Osteocyte (in vitro differentiated cells): ENCODE data around the gene NEK8. TPM values are rescaled to one million over a fixed set of nuclear protein-coding genes. Genes with fewer than 3 reads are reported as not detected.

ENCODE experiments used
- DNase-seq: peaks from one replicate; pipeline ENCODE4 v3.0.0; 2021; ENCODE audit warnings: mixed read lengths; ENCODE audit not compliant: unreplicated experiment; ENCODE audit errors: extremely low spot score
- H3K27ac Mint-ChIP-seq: one replicate; pipeline ENCODE4 v1.8.0; 2021; ENCODE audit warnings: mild to moderate bottlenecking, mixed read lengths; ENCODE audit not compliant: unreplicated experiment
- H3K27me3 Mint-ChIP-seq: one replicate; pipeline ENCODE4 v1.8.0; 2021; ENCODE audit warnings: mixed read lengths; ENCODE audit not compliant: unreplicated experiment
- H3K36me3 Mint-ChIP-seq: one replicate; pipeline ENCODE4 v1.8.0; 2021; ENCODE audit warnings: mixed read lengths; ENCODE audit not compliant: unreplicated experiment
- H3K4me1 Mint-ChIP-seq: one replicate; pipeline ENCODE4 v1.8.0; 2021; ENCODE audit warnings: mixed read lengths; ENCODE audit not compliant: unreplicated experiment
- H3K4me3 Mint-ChIP-seq: one replicate; pipeline ENCODE4 v1.8.0; 2021; ENCODE audit warnings: mild to moderate bottlenecking, moderate library complexity, mixed read lengths; ENCODE audit not compliant: unreplicated experiment
- H3K9me3 Mint-ChIP-seq: one replicate; pipeline ENCODE4 v1.8.0; 2021; ENCODE audit warnings: mixed read lengths; ENCODE audit not compliant: unreplicated experiment
- total RNA-seq: library from RNA; stranded (reverse); gene quantifications from 2 replicates; pipeline ENCODE4 v1.2.1, GENCODE V29; 2021
- TF ChIP-seq, protein P1 (sequence below): fragments of 200-600 bp; sonication (generic); IDR thresholded peaks from 2 replicates; pipeline ENCODE4 v1.5.0; 2021; ENCODE audit warnings: antibody characterized with exemption, mild to moderate bottlenecking, moderate library complexity

The NEK8 gene
- total RNA-seq, 1 donor from 2014 or later = 9.9 TPM

DNA sequence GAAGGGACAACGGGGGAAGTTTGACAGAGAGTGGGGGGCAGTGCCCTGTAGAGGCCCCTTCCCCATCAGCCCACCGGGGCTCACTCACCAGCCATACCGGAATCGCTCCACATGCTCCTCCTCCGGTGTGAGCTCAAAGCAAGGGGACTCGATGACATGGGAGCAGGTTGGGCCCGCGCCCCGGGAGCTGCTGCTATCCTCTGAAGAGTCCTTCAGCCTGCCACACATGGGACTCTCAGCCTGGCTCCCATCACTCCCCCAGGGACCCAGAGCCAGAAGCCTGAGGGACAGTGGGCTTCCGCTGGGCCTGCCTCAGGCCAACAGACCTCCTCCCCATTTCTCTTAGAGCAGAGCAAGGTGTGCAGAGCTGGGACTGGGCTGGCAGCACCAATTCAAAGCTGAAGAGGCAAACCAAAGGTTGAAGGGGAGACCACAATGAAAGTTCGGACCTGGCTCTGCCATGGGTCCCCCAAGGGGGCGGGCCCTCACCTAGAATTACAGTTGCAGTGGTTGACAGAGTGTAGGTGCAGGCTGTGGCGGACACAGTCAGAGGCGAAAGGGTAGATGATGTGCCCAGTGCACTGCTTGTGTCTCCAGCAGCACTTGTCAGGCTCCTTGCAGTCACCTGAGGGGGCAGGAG, 24.2 kb upstream of the NEK8 start:
- Mint-ChIP-seq H3K36me3 (peaks cover 25% of the 10 kb centered on the region), H3K27ac (no peak overlapping the region), H3K4me1 (no peaks in the 10 kb centered on the region), H3K9me3 (no peaks in the 10 kb centered on the region), H3K4me3 (no peak overlapping the region), H3K27me3 (no peaks in the 10 kb centered on the region)
- no peak for DNase-seq
- TF ChIP-seq, protein P1, sequence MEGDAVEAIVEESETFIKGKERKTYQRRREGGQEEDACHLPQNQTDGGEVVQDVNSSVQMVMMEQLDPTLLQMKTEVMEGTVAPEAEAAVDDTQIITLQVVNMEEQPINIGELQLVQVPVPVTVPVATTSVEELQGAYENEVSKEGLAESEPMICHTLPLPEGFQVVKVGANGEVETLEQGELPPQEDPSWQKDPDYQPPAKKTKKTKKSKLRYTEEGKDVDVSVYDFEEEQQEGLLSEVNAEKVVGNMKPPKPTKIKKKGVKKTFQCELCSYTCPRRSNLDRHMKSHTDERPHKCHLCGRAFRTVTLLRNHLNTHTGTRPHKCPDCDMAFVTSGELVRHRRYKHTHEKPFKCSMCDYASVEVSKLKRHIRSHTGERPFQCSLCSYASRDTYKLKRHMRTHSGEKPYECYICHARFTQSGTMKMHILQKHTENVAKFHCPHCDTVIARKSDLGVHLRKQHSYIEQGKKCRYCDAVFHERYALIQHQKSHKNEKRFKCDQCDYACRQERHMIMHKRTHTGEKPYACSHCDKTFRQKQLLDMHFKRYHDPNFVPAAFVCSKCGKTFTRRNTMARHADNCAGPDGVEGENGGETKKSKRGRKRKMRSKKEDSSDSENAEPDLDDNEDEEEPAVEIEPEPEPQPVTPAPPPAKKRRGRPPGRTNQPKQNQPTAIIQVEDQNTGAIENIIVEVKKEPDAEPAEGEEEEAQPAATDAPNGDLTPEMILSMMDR = no peak

DNA sequence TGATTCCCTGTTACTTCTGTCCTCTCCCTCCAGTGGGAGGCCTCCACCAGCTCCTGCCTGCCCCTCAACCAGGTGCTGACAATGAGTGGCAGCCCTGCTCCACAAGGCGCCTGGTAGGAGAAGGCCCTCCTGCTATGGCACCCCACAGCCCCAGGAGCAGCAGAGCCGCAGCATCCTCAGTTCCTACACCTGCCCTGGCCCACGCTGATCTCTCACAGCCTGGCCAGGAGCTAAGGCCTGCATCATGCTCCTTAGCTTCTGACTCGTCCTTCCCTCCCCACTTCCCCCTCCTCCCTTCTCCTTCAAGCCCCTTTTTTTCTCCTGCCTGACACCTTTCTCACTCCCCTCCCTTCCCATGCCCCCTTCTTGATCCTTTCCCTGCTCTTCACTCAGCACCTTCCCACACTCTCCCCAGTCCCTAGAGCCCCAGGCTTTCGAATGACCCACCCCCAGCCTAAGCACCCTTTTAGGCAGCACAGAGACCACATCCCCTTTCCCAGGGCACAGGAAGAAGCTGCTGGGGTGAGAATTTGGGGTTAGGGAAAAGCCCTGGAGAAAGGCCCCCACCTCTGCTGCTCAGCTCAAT, 23.4 kb upstream of the NEK8 start:
- Mint-ChIP-seq H3K27ac (no peak overlapping the region), H3K4me3 (no peak overlapping the region), H3K36me3 (peaks cover 20% of the 10 kb centered on the region), H3K4me1 (peaks cover 3% of the 10 kb centered on the region), H3K9me3 (no peaks in the 10 kb centered on the region), H3K27me3 (no peaks in the 10 kb centered on the region)
- DNase-seq = no peak
- TF ChIP-seq, protein P1 = no peak

DNA sequence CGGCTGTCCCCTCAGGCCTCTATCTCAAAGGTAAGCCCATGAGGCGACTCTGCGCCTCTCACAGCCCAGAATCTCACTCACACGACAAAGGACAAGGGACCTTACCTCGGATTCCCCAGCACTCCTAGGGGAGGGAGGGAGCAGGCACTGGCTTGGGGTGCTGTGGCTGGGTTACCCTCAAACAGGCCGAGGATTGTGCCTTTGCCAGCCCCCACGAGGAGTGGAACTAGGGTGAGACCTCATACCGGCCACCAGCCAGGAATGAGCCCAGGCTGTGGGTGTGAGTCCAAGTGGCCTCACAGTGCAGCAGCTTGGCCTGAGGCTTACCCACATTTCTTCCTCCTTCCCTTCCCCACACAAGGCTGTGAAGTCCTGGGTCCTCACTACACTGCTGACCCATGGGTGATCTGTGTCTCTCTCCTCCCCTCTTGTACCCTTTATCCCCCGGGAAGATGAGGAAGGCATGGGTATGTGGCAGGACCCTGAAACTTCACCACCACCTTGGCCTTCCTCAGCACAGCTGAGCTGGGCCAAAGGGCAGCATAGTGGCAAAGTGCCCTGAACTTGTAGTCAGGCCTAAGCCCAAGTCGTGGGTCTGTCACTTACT, 22.8 kb upstream of the NEK8 start:
- H3K27me3 Mint-ChIP-seq = no peaks in the 10 kb centered on the region
- peak overlapping the region; percentile 23 for H3K27ac Mint-ChIP-seq
- no peak for DNase-seq
- no peak overlapping the region for H3K4me3 Mint-ChIP-seq
- peaks cover 8% of the 10 kb centered on the region for H3K4me1 Mint-ChIP-seq
- no peaks in the 10 kb centered on the region for H3K9me3 Mint-ChIP-seq
- peaks cover 17% of the 10 kb centered on the region for H3K36me3 Mint-ChIP-seq
- TF ChIP-seq, protein P1 = no peak

DNA sequence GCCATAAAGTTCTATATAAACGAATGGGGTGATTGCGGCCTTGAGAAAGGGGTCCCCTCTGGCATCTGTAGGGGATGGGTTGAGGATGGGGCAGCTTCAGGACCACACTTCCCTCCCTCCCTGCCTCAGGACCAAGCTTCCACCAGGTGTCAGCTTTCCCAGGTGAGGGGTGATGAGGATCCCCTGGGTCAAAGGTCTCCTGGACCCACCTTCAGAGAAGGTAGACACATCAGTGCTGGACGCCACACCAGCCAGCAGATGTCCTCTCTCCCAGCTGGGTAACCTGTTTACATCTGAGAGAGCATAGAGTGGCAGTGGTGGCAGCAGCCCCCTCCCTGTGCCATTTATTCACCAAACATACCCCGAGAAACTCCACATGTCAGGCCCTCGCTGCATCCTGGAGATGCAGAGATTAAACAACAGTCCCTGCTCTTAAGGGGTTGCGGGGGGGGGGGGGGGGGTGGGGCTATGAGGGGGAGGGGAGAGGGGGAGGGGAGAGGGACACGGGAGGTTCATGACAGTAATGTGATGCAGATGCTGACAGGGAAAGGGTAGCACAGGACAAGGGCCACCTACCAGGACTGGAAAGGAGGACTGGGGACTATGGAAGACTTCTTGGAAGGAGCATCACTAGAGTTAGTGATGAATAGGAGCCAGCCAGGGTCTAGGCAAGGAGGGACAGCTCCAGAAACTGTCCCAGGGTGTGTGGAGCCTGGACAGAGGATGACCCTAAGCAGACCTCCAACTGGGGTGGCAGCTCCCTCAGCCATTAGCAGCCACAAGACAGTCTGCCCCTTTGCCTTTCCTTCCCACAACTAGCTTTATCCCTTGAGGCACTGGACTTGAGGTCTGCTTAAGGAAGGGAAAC, 21.9 kb upstream of the NEK8 start:
- Mint-ChIP-seq H3K36me3 (peaks cover 12% of the 10 kb centered on the region), H3K9me3 (no peaks in the 10 kb centered on the region), H3K4me1 (peaks cover 12% of the 10 kb centered on the region), H3K27ac (no peak overlapping the region), H3K27me3 (no peaks in the 10 kb centered on the region), H3K4me3 (no peak overlapping the region)
- TF ChIP-seq, protein P1 = no peak
- no peak for DNase-seq
